Calu3 (cell line): Measurements from ENCODE around the gene ZNF441. TPM values are rescaled to one million over a fixed set of nuclear protein-coding genes. Genes with fewer than 3 reads are reported as not detected.
"Not testable (repeated sequence)": the region's sequence is repeated elsewhere in the genome, so short reads cannot be mapped to it uniquely, and the experiment has no call there.

Experiments
- BruUV-seq: library from RNA; stranded (reverse); fragments of 400-500 nt; replicated peaks from 2 replicates; lab custom pipeline; 2021; lab: Mats Ljungman, UMichigan
- CTCF ChIA-PET: fragments of 300-600 bp; sonication (Branson Sonifier 250); formaldehyde crosslinking; loops from one replicate; lab custom pipeline; 2022; ENCODE audit warnings: antibody characterized with exemption; lab: Charles Lee
- DNase-seq: peaks from one replicate; pipeline ENCODE4 v3.0.0; 2022
- H3K27ac Mint-ChIP-seq: one replicate; pipeline ENCODE4 v1.8.0; 2022; ENCODE audit warnings: mixed read lengths; ENCODE audit not compliant: unreplicated experiment
- H3K27me3 Mint-ChIP-seq: one replicate; pipeline ENCODE4 v1.8.0; 2022; ENCODE audit warnings: mixed read lengths; ENCODE audit not compliant: unreplicated experiment
- H3K36me3 Mint-ChIP-seq: one replicate; pipeline ENCODE4 v1.8.0; 2022; ENCODE audit warnings: mild to moderate bottlenecking, moderate library complexity, mixed read lengths; ENCODE audit not compliant: insufficient read depth, unreplicated experiment
- H3K4me1 Mint-ChIP-seq: one replicate; pipeline ENCODE4 v1.8.0; 2022; ENCODE audit warnings: mild to moderate bottlenecking, low read depth, mixed read lengths; ENCODE audit not compliant: unreplicated experiment
- H3K4me3 Mint-ChIP-seq: one replicate; pipeline ENCODE4 v1.8.0; 2022; ENCODE audit warnings: mild to moderate bottlenecking, low read depth, moderate library complexity, mixed read lengths; ENCODE audit not compliant: unreplicated experiment
- H3K9me3 Mint-ChIP-seq: one replicate; pipeline ENCODE4 v1.8.0; 2022; ENCODE audit warnings: low read depth, mixed read lengths; ENCODE audit not compliant: unreplicated experiment
- intact Hi-C: fragments of 100-400 bp; cut with micrococcal nuclease; formaldehyde crosslinking; loops from one replicate; pipeline ENCODE4 v1.10.0; 2022; ENCODE audit not compliant: unreplicated experiment
- total RNA-seq: library from RNA; stranded (reverse); gene quantifications from 2 replicates; pipeline ENCODE4 v1.2.3, GENCODE V29; 2022
- TF ChIP-seq, protein P1 (sequence below): fragments of 200-600 bp; IDR thresholded peaks from one replicate; pipeline ENCODE4 v1.8.0; 2022; ENCODE audit warnings: antibody characterized with exemption; ENCODE audit not compliant: unreplicated experiment

The ZNF441 gene
- total RNA-seq, 1 experiment from 2014 or later = 3.4 TPM

DNA sequence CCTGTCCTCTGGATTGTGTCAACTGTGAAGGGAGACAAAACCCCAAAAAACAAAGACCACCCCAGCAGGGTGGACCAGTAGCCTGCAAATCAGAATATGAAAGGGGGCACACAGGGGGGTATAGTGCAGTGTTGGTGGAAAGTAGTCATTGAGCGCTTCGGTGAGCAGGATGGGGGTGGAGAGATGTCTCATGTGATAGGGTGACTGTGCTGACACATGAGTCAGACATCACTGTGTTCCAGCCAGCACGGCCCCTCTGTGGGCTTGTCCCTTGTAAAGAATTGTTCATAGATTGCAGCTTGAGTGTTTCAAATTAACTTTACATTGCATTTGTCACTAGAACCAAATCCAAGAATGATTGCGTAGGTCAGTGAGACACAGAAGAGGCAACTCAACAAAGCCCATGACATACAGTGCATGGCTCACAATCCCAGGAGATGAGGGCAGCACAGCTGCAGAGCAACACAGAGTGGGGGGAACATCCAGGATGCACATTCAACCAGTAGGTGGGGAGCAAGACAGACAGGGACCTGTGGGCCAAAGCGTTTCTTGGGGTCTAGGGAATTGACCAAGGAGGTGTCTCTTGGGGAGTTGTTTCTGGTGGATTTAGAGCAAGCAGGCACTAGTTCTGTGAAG, 54.8 kb downstream of the ZNF441 start:
- TF ChIP-seq, protein P1, sequence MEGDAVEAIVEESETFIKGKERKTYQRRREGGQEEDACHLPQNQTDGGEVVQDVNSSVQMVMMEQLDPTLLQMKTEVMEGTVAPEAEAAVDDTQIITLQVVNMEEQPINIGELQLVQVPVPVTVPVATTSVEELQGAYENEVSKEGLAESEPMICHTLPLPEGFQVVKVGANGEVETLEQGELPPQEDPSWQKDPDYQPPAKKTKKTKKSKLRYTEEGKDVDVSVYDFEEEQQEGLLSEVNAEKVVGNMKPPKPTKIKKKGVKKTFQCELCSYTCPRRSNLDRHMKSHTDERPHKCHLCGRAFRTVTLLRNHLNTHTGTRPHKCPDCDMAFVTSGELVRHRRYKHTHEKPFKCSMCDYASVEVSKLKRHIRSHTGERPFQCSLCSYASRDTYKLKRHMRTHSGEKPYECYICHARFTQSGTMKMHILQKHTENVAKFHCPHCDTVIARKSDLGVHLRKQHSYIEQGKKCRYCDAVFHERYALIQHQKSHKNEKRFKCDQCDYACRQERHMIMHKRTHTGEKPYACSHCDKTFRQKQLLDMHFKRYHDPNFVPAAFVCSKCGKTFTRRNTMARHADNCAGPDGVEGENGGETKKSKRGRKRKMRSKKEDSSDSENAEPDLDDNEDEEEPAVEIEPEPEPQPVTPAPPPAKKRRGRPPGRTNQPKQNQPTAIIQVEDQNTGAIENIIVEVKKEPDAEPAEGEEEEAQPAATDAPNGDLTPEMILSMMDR = no peak
- intact Hi-C loops = no loop called here
- peaks cover 7% of the 10 kb centered on the region for H3K9me3 Mint-ChIP-seq
- H3K27ac Mint-ChIP-seq = no peak overlapping the region
- H3K27me3 Mint-ChIP-seq = no peaks in the 10 kb centered on the region
- BruUV-seq = no TSS peak
- no peaks in the 10 kb centered on the region for H3K4me1 Mint-ChIP-seq
- no peak for DNase-seq
- H3K4me3 Mint-ChIP-seq = no peak overlapping the region
- H3K36me3 Mint-ChIP-seq = peaks cover 30% of the 10 kb centered on the region
- CTCF ChIA-PET = no interaction called here

DNA sequence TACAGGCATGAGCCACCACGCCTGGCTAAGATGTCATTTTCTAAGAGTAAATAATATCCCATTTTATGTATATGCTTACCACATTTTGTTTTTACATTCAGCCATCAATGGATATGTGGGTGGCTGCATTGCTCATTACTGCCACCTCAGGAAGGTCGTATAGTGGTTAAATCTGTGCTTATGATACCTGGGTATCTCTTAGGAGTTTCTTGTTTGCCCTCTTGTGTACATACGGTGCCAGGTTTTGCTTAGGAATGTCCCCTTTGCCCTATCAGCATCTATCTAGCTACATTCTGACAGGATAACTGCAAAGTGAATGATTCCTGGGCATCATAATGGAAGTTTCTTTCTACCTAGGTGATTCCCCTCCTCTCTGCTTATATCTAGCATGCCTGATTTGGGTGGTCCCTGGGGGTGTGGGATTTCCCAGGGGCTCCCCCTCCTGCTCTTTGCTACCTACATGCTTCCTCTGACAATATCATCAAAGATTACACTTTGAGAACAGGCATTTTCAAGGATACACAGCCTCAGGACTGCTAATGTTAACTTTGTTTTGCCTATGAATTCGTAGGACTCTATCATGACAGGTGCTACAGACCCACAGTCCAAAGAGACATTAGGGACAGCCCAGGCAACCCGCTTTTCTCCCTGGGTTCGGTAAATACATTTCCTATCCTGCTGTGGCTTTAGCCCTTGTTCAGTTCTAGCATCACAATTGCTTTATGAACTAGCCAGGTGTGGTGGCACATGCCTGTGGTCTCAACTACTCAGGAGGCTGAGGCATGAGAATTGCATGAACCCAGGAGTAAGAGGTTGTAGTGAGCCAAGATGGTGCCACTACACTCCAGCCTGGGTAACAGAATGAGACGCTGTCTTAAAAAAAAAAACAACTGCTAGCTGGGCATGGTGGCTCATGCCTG, 62.4 kb downstream of the ZNF441 start:
- H3K4me3 Mint-ChIP-seq, H3K27ac Mint-ChIP-seq, DNase-seq, H3K27me3 Mint-ChIP-seq, BruUV-seq, CTCF ChIA-PET, H3K9me3 Mint-ChIP-seq, intact Hi-C loops, H3K4me1 Mint-ChIP-seq: not testable (repeated sequence)
- peaks cover 50% of the 10 kb centered on the region for H3K36me3 Mint-ChIP-seq

DNA sequence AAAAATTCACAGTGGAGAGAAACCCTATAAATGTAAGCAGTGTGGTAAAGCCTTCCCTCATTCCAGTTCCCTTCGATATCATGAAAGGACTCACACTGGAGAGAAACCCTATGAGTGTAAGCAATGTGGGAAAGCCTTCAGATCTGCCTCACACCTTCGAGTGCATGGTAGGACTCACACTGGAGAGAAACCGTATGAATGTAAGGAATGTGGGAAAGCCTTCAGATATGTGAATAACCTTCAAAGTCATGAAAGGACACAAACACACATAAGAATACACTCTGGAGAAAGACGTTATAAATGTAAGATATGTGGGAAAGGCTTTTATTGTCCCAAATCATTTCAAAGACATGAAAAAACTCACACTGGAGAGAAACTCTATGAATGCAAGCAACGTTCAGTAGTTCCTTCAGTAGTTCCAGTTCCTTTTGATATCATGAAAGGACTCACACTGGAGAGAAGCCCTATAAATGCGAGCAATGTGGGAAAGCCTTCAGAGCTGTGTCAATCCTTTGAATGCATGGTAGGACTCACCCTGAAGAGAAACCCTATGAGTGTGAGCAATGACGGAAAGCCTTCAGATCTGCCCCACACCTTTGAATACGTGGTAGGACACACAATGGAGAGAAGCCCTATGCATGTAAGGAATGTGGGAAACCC, 65.6 kb downstream of the ZNF441 start:
- intact Hi-C loops = no loop called here
- H3K9me3 Mint-ChIP-seq = peaks cover 4% of the 10 kb centered on the region
- no peak overlapping the region for H3K27ac Mint-ChIP-seq
- BruUV-seq = no TSS peak
- CTCF ChIA-PET = no interaction called here
- TF ChIP-seq, protein P1 = no peak
- H3K36me3 Mint-ChIP-seq = peaks cover 35% of the 10 kb centered on the region
- no peaks in the 10 kb centered on the region for H3K27me3 Mint-ChIP-seq
- no peak overlapping the region for H3K4me3 Mint-ChIP-seq
- H3K4me1 Mint-ChIP-seq = no peaks in the 10 kb centered on the region
- no peak for DNase-seq

DNA sequence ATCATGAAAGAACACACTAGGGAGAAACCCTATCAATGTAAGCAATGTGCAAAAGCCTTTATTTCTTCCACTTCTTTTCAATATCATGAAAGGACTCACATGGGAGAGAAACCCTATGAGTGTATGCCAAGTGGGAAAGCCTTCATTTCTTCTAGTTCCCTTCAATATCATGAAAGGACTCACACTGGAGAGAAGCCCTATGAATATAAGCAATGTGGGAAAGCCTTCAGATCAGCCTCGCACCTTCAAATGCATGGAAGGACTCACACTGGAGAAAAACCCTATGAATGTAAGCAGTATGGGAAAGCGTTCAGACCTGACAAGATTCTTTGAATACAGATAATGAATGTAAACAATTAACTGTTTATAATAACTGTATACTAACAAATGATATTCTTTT, 66.7 kb downstream of the ZNF441 start:
- H3K9me3 Mint-ChIP-seq = peaks cover 5% of the 10 kb centered on the region
- H3K27me3 Mint-ChIP-seq = no peaks in the 10 kb centered on the region
- H3K4me3 Mint-ChIP-seq = no peak overlapping the region
- H3K27ac Mint-ChIP-seq = no peak overlapping the region
- BruUV-seq = no TSS peak
- intact Hi-C loops = no loop called here
- TF ChIP-seq, protein P1 = no peak
- DNase-seq = no peak
- H3K4me1 Mint-ChIP-seq = no peaks in the 10 kb centered on the region
- peaks cover 28% of the 10 kb centered on the region for H3K36me3 Mint-ChIP-seq
- CTCF ChIA-PET = no interaction called here

Other genes starting within 250 kb of the ZNF441 start
- gene ECSIT, start 237.9 kb upstream of the ZNF441 start, total RNA-seq = 19.3 and 22.1 TPM in 2 replicates
- gene CNN1, start 228.1 kb upstream of the ZNF441 start, total RNA-seq = not detected in 2 replicates
- 36.5 and 38.3 TPM in 2 replicates for gene ELOF1, start 207.8 kb upstream of the ZNF441 start, total RNA-seq
- 0.94 and 2.2 TPM in 2 replicates for gene ACP5, start 189.4 kb upstream of the ZNF441 start, total RNA-seq
- 12.0 and 13.3 TPM in 2 replicates for gene ZNF627, start 169.5 kb upstream of the ZNF441 start, total RNA-seq
- 7.4 and 7.9 TPM in 2 replicates for gene ZNF823, start 28.1 kb upstream of the ZNF441 start, total RNA-seq
- 0.24 and 0.92 TPM in 2 replicates for gene ZNF491, start 31.5 kb downstream of the ZNF441 start, total RNA-seq
- 14.4 and 21.2 TPM in 2 replicates for gene ZNF440, start 47.3 kb downstream of the ZNF441 start, total RNA-seq
- gene ZNF439, start 81.7 kb downstream of the ZNF441 start, total RNA-seq = 0.71 TPM in 2 replicates
- gene ZNF69, start 120.8 kb downstream of the ZNF441 start, total RNA-seq = 9.4 and 10.3 TPM in 2 replicates
- 11.4 and 11.7 TPM in 2 replicates for gene ZNF700, start 158.1 kb downstream of the ZNF441 start, total RNA-seq
- gene ZNF763, start 198.0 kb downstream of the ZNF441 start, total RNA-seq = 1.7 and 2.0 TPM in 2 replicates